ENCODE measurements around the gene COG4.
A peak's percentile ranks its signal among the peaks of the same experiment; 100 is the strongest.

COG4 gene

GRCh38 chr16:70448075-70448474, 75.3 kb downstream of the COG4 start:
- Histone ChIP-seq H3K9ac (ENCODE audit: low read depth in 1 of 2, low read length in 2 of 2) (no peak overlapping the region), H3K4me1 (ENCODE audit: control insufficient read depth in 2 of 2, insufficient read depth in 2 of 2, low read length in 2 of 2) (peaks cover 6 to 7% of the 10 kb centered on the region in 2 donors), H3K9me3 (ENCODE audit: control insufficient read depth in 2 of 2, low read length in 2 of 2) (no peaks in the 10 kb centered on the region), H3K27ac (ENCODE audit: low read depth in 2 of 2, low read length in 2 of 2) (no peak overlapping the region), H3K27me3 (ENCODE audit: control insufficient read depth in 2 of 2, insufficient read depth in 2 of 2, low read length in 2 of 2) (no peaks in the 10 kb centered on the region), H3K36me3 (ENCODE audit: control insufficient read depth in 2 of 2, insufficient read depth in 2 of 2, low read length in 2 of 2) (no peaks in the 10 kb centered on the region), H3K4me3 (ENCODE audit: low read length in 2 of 2) (no peak overlapping the region)

- H3K27me3 ChIP-seq (ENCODE audit: control insufficient read depth in 2 of 2, insufficient read depth in 2 of 2, low read length in 2 of 2), result no peaks in the 10 kb centered on the region
- H3K27ac ChIP-seq (ENCODE audit: low read depth in 2 of 2, low read length in 2 of 2), result peak overlapping the region; percentile 54 to 56
- H3K4me3 ChIP-seq (ENCODE audit: low read length in 2 of 2), result no peak overlapping the region
- peaks cover 9 to 12% of the 10 kb centered on the region in 2 donors for H3K4me1 ChIP-seq (ENCODE audit: control insufficient read depth in 2 of 2, insufficient read depth in 2 of 2, low read length in 2 of 2)
- no peaks in the 10 kb centered on the region for H3K9me3 ChIP-seq (ENCODE audit: control insufficient read depth in 2 of 2, low read length in 2 of 2)
- no peak overlapping the region for H3K9ac ChIP-seq (ENCODE audit: low read depth in 1 of 2, low read length in 2 of 2)
- no peaks in the 10 kb centered on the region for H3K36me3 ChIP-seq (ENCODE audit: control insufficient read depth in 2 of 2, insufficient read depth in 2 of 2, low read length in 2 of 2)
These were observed 78.9 kb downstream of the COG4 start for GRCh38 chr16:70444249-70445063.

GRCh38 chr16:70442344-70442743, 81.0 kb downstream of the COG4 start:
- no peak overlapping the region for H3K27ac ChIP-seq (ENCODE audit: low read depth in 2 of 2, low read length in 2 of 2)
- H3K27me3 ChIP-seq (ENCODE audit: control insufficient read depth in 2 of 2, insufficient read depth in 2 of 2, low read length in 2 of 2), result no peaks in the 10 kb centered on the region
- H3K4me1 ChIP-seq (ENCODE audit: control insufficient read depth in 2 of 2, insufficient read depth in 2 of 2, low read length in 2 of 2), result peaks cover 15 to 26% of the 10 kb centered on the region in 2 donors
- no peaks in the 10 kb centered on the region for H3K36me3 ChIP-seq (ENCODE audit: control insufficient read depth in 2 of 2, insufficient read depth in 2 of 2, low read length in 2 of 2)
- no peak overlapping the region for H3K4me3 ChIP-seq (ENCODE audit: low read length in 2 of 2)
- H3K9me3 ChIP-seq (ENCODE audit: control insufficient read depth in 2 of 2, low read length in 2 of 2), result no peaks in the 10 kb centered on the region
- no peak overlapping the region for H3K9ac ChIP-seq (ENCODE audit: low read depth in 1 of 2, low read length in 2 of 2)

GRCh38 chr16:70441406-70441990, 81.9 kb downstream of the COG4 start:
- Histone ChIP-seq H3K4me3 (ENCODE audit: low read length in 2 of 2) (no peak overlapping the region), H3K36me3 (ENCODE audit: control insufficient read depth in 2 of 2, insufficient read depth in 2 of 2, low read length in 2 of 2) (no peaks in the 10 kb centered on the region), H3K27ac (ENCODE audit: low read depth in 2 of 2, low read length in 2 of 2) (no peak overlapping the region), H3K27me3 (ENCODE audit: control insufficient read depth in 2 of 2, insufficient read depth in 2 of 2, low read length in 2 of 2) (no peaks in the 10 kb centered on the region), H3K9me3 (ENCODE audit: control insufficient read depth in 2 of 2, low read length in 2 of 2) (no peaks in the 10 kb centered on the region), H3K4me1 (ENCODE audit: control insufficient read depth in 2 of 2, insufficient read depth in 2 of 2, low read length in 2 of 2) (peaks cover 15 to 24% of the 10 kb centered on the region in 2 donors), H3K9ac (ENCODE audit: low read depth in 1 of 2, low read length in 2 of 2) (no peak overlapping the region)

DNA sequence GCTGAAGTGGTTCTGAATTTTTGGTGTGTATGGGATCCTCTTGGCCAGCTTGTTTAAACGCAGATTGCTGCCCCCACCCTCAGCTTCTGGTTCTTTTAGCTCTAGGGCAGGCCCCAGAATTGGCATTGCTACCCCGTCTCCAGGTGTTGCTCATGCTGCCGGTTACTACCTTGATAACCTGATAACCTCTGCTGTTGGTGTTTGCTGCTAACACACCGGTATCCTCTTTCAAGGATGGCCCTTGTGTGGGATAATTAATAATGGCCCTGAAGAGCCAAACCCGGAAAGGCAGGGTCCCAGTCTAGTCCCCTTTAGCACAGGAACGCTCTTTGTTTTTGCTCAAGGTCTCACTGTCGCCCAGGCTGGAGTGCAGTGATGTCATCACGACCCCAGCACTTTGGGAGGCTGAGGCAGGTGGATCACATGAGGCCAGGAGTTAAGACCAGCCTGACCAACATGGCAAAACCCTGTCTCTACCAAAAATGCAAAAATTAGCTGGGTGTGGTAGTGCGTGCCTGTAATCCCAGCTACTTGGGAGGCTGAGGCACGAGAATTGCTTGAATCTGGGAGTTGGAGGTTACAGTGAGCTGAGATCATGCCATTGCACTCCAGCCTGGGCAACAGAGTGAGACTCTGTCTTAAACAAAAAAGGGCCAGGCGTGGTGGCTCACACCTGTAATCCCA, 83.2 kb downstream of the COG4 start:
- peaks cover 15 to 22% of the 10 kb centered on the region in 2 donors for H3K4me1 ChIP-seq (ENCODE audit: control insufficient read depth in 2 of 2, insufficient read depth in 2 of 2, low read length in 2 of 2)
- H3K27ac ChIP-seq (ENCODE audit: low read depth in 2 of 2, low read length in 2 of 2), result no peak overlapping the region
- H3K36me3 ChIP-seq (ENCODE audit: control insufficient read depth in 2 of 2, insufficient read depth in 2 of 2, low read length in 2 of 2), result no peaks in the 10 kb centered on the region
- H3K9ac ChIP-seq (ENCODE audit: low read depth in 1 of 2, low read length in 2 of 2), result no peak overlapping the region
- H3K9me3 ChIP-seq (ENCODE audit: control insufficient read depth in 2 of 2, low read length in 2 of 2), result no peaks in the 10 kb centered on the region
- H3K27me3 ChIP-seq (ENCODE audit: control insufficient read depth in 2 of 2, insufficient read depth in 2 of 2, low read length in 2 of 2), result no peaks in the 10 kb centered on the region
- no peak overlapping the region for H3K4me3 ChIP-seq (ENCODE audit: low read length in 2 of 2)

- H3K36me3 ChIP-seq (ENCODE audit: control insufficient read depth in 2 of 2, insufficient read depth in 2 of 2, low read length in 2 of 2), result peaks cover 0 to 3% of the 10 kb centered on the region in 2 donors
- H3K4me1 ChIP-seq (ENCODE audit: control insufficient read depth in 2 of 2, insufficient read depth in 2 of 2, low read length in 2 of 2), result peaks cover 14 to 20% of the 10 kb centered on the region in 2 donors
- H3K9me3 ChIP-seq (ENCODE audit: control insufficient read depth in 2 of 2, low read length in 2 of 2), result no peaks in the 10 kb centered on the region
- H3K27ac ChIP-seq (ENCODE audit: low read depth in 2 of 2, low read length in 2 of 2), result peak within 1 kb of the TSS; percentile 26 to 52
- no peaks in the 10 kb centered on the region for H3K27me3 ChIP-seq (ENCODE audit: control insufficient read depth in 2 of 2, insufficient read depth in 2 of 2, low read length in 2 of 2)
- H3K9ac ChIP-seq (ENCODE audit: low read depth in 1 of 2, low read length in 2 of 2), result peak within 1 kb of the TSS; percentile 41 to 57
- peak within 1 kb of the TSS; percentile 72 to 79 for H3K4me3 ChIP-seq (ENCODE audit: low read length in 2 of 2)
These were observed 84.1 kb downstream of the COG4 start, which contains the start of gene ST3GAL2 for GRCh38 chr16:70438969-70439862. ST3GAL2 (minus strand) TSS chr16:70439100; CDS start chr16:70398530, 40,570 bp downstream.

- H3K27ac ChIP-seq (ENCODE audit: low read depth in 2 of 2, low read length in 2 of 2), result peak overlapping the region in 1 of 2 donors; percentile 39
- peaks cover 12 to 25% of the 10 kb centered on the region in 2 donors for H3K4me1 ChIP-seq (ENCODE audit: control insufficient read depth in 2 of 2, insufficient read depth in 2 of 2, low read length in 2 of 2)
- peak overlapping the region; percentile 46 to 79 for H3K4me3 ChIP-seq (ENCODE audit: low read length in 2 of 2)
- peaks cover 0 to 3% of the 10 kb centered on the region in 2 donors for H3K36me3 ChIP-seq (ENCODE audit: control insufficient read depth in 2 of 2, insufficient read depth in 2 of 2, low read length in 2 of 2)
- no peaks in the 10 kb centered on the region for H3K27me3 ChIP-seq (ENCODE audit: control insufficient read depth in 2 of 2, insufficient read depth in 2 of 2, low read length in 2 of 2)
- H3K9me3 ChIP-seq (ENCODE audit: control insufficient read depth in 2 of 2, low read length in 2 of 2), result no peaks in the 10 kb centered on the region
- peak overlapping the region; percentile 21 to 57 for H3K9ac ChIP-seq (ENCODE audit: low read depth in 1 of 2, low read length in 2 of 2)
These were observed 84.8 kb downstream of the COG4 start for GRCh38 chr16:70438585-70438968.

- peak overlapping the region in 1 of 2 donors; percentile 39 for H3K27ac ChIP-seq (ENCODE audit: low read depth in 2 of 2, low read length in 2 of 2)
- peaks cover 18 to 32% of the 10 kb centered on the region in 2 donors for H3K4me1 ChIP-seq (ENCODE audit: control insufficient read depth in 2 of 2, insufficient read depth in 2 of 2, low read length in 2 of 2)
- no peaks in the 10 kb centered on the region for H3K9me3 ChIP-seq (ENCODE audit: control insufficient read depth in 2 of 2, low read length in 2 of 2)
- peak overlapping the region; percentile 46 to 79 for H3K4me3 ChIP-seq (ENCODE audit: low read length in 2 of 2)
- H3K9ac ChIP-seq (ENCODE audit: low read depth in 1 of 2, low read length in 2 of 2), result peak overlapping the region; percentile 21 to 57
- peaks cover 0 to 3% of the 10 kb centered on the region in 2 donors for H3K36me3 ChIP-seq (ENCODE audit: control insufficient read depth in 2 of 2, insufficient read depth in 2 of 2, low read length in 2 of 2)
- H3K27me3 ChIP-seq (ENCODE audit: control insufficient read depth in 2 of 2, insufficient read depth in 2 of 2, low read length in 2 of 2), result no peaks in the 10 kb centered on the region
These were observed 85.5 kb downstream of the COG4 start for GRCh38 chr16:70437582-70438557.

All from mucosa of rectum (tissue), 2 donors.